ENCODE measurements around the gene IVNS1ABP.
"Not testable (repeated sequence)": the region's sequence is repeated elsewhere in the genome, so short reads cannot be mapped to it uniquely, and the experiment has no call there.

The IVNS1ABP gene

DNA sequence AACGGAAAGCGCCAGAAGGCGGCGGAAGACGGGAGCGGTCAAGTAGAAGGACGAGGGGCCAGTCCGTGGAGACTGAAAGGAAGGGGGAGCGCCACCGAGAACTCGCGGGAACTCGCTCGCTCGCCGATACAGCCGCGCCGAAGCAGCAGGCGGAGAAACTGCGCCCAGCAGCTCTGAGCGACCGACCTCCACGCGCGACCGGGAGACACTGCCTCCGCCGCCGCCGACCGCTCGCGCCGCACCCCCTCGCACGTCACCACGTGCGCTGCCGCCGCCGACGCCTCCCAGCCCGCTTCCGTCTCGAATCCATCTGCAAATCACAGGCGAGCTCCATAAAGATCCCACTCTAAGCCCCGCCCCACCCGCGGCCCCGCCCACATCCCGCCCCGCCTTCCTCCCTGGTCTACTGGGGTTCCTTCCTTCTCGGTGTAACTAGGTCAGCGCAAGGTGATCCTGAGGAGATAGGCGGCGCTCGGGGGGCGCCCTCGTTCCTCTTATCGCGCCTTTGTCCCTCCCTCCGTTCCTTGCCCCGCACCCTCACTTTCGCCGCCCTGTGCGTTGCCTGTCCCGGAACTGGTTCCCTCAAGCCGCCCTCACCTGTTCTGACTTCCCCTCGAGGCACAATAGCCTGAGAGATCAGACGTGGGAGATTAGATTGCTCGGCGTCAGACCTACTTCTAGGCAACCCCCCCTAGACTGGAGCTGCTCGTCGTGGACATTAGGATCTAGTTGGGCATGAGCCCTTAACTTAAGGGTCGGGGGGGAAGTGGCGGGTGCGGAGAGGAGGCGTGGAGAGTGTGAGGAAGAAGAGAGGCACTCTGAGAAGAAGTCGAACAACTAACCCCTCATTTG lies at the start of gene IVNS1ABP:
Gene IVNS1ABP, minus strand, starts transcription at position 210 of the 852 bp plus-strand sequence. CDS start 7,750 bp downstream, outside the sequence.
- DNase-seq (ENCODE audit: low read depth in 2 of 2), result peak; percentile 92 to 95

DNA sequence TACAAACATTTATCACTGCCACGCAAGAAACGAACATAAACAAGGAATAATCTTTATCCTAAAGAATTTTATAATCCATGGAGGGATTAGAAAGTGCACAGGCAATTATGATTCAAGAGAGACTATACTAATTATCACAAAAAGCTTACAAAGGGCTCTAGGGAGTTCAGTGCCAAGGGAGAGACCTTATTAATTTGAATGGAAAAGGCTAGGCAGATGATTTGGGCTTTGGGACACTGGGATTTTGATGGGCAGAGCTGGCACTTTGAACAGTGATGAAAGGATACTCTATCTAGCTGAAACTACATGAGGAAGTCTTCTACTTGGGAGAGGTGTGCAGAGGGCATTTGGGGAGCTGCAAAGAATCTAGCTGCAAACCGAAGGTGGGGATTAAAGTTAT lies 48.9 kb upstream of the IVNS1ABP start:
- DNase-seq (ENCODE audit: low read depth in 2 of 2), result no peak

DNA sequence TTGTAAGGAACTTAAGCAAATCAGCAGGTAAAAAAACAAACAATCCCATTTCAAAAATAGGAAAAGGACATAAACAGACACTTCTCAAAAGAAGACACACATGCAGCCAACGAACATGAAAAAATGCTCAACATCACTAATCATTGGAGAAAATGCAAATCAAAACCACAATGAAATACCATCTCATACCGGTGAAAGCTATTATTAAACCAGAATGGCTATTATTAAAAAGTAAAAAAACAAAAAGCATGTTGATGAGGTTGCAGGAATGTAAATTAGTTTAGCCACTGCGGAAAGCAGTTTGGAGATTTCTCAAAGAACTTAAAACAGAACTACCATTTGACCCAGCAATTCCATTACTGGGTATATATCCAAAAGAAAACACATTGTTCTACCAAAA lies 47.5 kb upstream of the IVNS1ABP start:
- not testable (repeated sequence) for DNase-seq (ENCODE audit: low read depth in 2 of 2)

DNA sequence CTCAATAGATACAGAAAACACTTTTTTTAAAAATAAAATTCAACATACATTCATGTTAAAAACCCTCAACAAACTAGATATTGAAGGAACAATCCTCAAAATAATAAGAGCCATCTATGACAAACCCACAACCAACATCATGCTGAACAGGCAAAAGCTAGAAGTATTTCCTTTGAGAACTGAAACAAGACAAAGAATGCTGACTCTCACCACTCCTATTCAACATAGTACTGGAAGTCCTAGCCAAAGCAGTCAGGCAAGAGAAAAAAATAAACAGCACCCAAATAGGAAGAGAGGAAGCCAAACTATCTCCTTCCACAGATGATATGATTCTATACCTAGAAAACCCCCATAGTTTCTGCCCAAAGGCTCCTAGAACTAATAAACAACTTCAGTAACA lies 46.2 kb upstream of the IVNS1ABP start:
- no peak for DNase-seq (ENCODE audit: low read depth in 2 of 2)

DNA sequence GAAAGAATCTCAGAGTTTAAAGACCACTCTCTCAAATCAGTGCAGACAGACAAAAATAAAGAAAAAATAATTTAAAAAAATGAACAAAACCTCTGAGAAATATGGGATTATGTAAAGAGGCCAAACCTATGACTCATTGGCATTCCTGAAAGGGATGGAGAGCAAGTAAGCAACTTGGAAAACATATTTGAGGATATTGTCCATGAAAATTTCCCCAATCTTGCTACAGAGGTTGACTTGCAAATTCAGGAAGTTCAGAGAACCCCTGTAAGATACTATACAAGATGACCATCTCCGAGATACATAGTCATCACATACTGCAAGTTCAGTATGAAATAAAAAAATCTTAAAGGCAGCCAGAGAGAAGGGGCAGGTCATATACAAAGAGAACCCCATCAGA lies 43.7 kb upstream of the IVNS1ABP start:
- no peak for DNase-seq (ENCODE audit: low read depth in 2 of 2)

DNA sequence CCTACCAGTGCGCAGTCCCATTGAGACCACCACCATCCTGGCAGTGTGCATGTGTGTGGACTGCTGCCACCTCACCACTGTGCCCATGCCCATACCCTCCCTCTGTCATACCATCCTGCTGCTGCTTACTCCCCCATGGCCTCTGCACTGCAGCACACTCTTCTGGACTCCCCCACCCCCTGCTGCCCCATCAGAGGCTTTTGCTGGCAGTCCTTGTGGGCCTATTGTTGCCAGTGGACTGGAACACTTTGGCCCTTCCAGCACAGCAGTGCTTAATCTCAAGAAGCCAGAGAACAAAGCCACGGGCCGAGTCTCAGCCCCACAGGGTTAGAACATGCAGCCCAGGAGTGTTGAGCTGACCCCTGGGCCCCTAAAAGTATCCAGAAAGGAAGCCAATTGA lies 41.9 kb upstream of the IVNS1ABP start:
- no peak for DNase-seq (ENCODE audit: low read depth in 2 of 2)

DNA sequence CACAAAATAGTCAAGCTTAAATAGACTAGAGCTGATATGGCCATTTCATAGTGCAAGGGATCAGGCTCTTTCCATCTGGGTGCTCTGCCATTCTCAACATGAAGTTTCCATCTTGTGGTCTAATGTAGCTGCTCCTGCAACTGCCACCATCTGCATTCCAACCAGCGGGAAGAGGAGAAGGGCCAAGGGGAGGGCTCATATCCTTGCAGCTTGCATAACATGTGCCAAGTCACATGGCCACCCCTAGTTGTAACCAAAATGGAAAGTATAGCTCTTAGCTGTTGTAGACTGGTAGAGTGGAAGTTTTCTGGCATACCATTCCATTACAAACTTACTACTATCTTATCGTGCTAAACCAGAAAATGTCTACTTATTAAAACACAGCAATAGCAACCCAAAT lies 38.9 kb upstream of the IVNS1ABP start:
- DNase-seq (ENCODE audit: low read depth in 2 of 2), result no peak

DNA sequence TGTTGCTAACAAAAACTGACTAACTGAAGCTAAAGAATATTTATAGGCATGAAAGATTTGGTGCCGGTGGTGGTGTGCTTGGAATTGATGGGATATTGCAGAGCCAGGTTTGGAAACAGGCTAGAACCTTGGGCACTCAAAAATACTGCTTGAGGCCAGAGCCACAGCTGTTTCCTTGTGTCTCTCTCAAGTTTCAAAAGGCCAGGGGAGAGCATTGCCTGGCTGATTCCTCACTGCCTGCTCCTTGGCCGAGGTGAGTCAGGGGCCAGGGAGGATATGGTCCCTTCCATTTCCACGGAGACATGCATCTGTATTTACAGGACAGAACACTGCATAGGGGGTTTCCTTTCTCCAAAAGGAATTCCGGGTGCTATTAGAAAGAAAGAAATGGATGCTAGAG lies 36.1 kb upstream of the IVNS1ABP start:
- DNase-seq (ENCODE audit: low read depth in 2 of 2), result no peak

DNA sequence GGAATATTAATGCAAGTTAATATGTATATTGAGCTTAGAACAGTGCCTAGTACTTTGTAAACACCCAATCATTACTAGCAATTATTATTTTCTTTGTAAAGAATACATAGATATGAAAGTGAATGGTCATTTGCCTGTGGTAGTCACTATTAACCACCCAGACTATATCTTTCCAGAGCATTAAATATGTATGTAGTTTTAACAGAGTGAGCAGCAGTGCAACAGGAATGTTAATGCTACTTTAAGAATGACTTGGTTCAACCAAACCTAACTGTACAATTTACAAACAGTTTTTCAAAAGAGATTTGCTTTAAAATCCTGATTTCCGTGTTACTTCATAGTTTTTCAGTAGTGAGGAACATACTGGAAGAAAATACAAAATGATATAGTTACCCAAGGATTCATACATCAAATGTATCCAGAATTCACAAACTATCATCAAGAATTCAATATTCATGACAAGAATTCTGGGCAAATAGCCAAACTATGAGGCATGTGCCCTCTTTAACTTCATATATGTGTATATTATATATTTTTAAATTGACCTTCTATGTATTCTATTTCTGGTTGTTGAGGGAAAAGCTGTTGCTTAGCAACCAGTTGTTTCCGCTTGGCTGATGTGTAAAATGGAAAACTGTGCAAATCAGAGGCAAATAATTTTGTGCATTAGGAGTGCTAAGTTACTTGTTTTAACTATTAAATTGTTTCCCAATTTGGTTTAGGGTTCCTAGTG lies 34.9 kb upstream of the IVNS1ABP start:
- DNase-seq (ENCODE audit: low read depth in 2 of 2), result no peak

DNA sequence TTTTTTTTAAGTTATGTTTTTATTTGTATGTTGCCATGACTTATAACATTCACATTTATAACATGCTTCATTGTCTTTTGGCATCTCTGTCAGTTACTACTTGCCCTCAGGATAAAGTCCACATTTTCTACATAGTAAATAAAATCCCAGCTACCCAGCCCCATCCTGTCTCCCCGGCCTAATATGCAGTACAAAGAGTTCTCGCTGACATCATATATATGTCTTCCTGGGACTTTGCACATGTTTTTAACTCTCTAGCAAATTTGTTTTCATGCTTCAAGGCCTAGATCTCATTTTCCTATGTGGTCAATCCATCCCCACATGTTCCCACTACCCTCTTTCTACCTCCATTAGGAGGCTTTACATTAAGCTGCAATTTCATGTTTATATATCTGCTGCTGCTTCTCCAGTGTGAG lies 33.0 kb upstream of the IVNS1ABP start:
- no peak for DNase-seq (ENCODE audit: low read depth in 2 of 2)

DNA sequence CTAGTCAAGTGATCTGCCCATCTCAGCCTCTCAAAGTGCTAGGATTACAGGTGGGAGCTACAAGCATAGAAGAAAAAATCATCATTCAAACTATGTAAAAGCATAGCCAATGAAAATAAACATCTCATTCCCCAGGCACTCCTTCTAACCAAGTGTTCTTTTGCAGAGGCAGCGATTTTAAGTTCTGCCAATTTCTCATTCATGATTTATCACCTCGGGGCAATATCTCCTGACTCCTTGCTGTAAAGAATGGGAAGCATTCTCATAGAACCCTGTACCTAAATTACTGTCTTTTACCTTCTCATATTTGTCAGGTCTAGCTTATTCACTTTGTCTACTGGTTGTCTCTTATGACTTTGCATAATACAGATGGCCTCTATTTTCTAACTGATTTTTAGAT lies 32.5 kb upstream of the IVNS1ABP start:
- DNase-seq (ENCODE audit: low read depth in 2 of 2), result no peak

DNA sequence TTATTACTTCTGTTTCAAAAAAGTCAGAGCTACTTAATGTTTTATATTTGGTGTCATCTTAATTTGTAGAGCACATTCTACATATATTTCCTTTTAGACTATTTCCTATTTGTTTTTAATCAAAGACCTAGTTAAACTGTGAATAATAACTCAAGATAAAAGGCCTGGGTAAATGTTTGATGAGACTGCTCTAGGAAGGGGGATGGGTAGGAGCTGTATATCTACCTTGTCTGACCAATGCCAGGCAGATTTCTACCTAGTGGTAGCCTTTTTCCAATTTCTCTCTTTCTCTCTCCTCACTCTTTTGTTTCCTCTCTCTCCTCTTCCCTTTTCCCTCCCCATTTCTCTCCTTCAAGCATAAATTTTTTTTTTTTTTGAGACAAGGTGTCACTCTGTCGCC lies 31.9 kb upstream of the IVNS1ABP start:
- no peak for DNase-seq (ENCODE audit: low read depth in 2 of 2)

DNA sequence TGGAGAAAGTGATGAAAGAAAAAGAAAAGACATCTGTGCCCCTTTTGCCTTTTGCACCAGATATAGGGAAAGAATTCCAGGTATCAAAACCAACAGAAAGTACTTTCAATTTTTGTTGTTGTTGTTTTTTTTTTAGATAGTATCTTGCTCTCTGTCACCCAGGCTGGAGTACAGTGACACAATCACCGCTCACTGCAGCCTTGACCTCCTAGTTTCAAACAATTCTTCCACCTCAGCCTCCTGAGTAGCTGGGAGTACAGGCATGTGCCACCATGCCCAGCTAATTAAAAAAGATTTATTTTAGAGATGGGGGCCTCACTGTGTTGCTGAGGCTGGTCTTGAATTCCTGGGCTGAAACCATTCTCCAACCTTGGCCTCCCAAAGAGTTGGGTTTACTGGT lies 31.3 kb upstream of the IVNS1ABP start:
- no peak for DNase-seq (ENCODE audit: low read depth in 2 of 2)

DNA sequence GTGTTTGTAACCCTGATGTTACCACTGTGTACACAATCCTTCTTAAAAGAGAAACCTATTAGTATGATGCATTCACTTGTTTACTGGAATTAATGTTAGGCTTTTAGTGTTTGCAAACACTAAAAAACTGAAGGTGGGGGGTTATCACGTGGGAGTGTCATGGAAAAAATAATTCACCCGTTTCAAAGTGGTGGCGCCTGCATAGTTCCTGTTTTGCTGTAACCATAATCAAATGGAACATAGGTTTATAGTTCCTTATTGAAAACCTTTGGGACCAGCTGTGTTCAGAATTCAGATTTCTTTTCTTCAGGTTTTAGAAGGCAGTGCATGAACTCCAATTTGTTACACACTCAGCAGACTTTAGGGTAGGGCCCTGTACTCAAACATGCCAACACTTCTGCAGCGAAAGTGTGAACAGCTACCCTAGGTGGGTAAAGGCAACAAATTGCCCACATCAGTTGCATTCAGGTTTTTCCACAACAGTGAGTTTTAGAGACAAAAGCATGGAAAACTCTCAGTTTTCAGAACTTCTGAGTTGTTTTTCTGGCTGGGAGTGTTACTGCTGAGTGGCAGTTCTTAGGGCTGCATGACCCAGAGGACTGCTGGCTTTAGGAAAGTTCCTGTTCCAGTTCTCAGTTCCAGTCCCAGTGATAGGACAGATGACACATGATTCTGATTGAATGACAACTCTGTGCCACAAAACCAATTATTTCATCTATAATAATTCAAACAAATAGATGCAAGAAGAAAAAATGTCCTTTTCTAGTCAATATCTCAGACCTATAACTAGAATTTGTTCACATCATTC lies 29.1 kb upstream of the IVNS1ABP start:
- no peak for DNase-seq (ENCODE audit: low read depth in 2 of 2)

DNA sequence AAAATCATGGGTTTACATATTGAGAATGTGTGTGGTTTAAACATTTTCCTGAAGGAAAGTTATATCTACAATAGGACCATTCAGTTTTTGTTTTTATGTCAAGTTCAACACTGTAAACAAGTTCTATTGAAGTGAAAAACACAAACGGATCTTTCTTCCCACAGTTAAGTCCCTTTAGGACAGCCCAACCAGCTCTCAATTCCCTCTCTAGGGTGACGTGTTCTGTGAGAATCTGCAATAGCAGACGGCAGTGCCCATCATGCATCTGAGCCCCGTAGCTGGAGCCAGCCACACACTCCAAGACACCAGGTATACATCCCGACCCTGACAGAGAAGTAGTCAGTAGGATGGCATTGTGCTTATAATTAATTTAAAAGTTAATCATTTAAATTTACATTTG lies 26.3 kb upstream of the IVNS1ABP start:
- DNase-seq (ENCODE audit: low read depth in 2 of 2), result no peak

DNA sequence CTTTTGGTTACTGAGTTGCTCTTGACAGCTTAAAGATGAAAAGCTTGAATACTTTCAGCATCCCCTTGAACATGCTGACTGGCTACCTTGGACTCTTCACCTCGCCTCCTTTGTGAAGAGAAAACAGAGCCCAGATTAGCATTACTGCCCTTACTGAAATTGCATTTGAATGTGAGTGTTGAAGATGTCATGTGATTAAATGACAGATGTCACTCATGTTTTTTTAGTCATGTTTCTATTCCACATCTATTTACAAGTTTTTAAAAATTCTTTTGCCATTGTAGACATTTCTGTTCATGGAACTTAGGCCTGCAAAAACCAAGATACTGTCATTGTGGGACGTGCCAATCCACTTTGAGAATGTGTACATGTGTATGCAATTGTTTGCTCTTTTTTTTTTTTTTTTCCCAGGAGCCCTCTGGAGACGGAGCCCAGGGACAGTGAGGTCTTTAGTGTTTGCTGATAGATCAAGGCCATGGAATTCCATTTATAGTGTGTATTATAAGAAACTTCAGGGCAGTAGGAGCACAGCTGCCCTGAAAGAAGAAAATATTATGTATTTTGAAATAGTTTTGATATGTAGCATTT lies 25.7 kb upstream of the IVNS1ABP start:
- no peak for DNase-seq (ENCODE audit: low read depth in 2 of 2)

DNA sequence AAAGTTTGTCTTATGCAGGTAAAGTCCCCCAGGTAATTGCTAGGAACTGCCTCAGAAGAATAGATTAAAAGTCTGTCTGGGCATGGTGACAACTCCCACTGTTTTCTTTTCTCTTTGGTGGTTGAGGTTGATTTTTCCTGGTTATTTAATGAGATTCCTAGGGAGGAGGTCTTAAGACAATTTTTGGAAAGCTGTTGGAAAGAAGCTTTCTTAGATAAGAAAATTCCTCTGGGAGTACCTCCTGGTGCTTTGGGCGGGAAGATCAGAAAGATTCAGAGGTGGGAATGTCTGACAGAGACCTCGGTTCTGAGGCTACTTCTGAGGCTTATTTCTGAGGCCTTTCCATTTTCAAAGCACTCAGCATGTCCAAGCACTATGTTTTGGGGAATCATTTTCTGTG lies 25.0 kb upstream of the IVNS1ABP start:
- no peak for DNase-seq (ENCODE audit: low read depth in 2 of 2)

DNA sequence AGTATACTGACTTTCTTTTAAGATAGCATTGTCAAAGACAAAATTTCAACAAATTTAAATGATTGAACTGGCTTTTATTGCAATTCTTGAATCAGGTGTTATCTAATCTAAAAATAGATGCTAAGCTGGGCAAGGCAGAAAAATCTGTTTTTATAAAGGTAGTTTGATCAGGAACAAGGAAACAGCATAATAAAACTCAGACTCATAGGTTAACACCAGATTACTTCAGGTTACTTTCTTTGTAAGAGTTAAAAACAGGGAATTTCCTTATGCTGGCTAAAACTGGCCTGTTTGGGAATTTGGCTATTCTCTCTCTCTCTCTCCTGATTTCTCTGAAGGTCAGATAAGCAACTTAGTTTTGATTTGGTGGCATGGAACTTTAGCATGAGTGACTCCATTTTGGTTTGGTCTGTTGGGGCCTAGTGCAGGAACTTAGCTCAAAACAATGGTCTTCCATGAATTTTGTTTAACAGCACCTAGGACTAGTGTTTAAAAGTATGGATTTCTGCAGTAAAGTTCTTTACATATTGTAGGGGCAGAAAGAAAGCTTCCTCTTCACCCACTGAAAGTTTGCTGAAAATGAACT lies 24.2 kb upstream of the IVNS1ABP start:
- no peak for DNase-seq (ENCODE audit: low read depth in 2 of 2)

DNA sequence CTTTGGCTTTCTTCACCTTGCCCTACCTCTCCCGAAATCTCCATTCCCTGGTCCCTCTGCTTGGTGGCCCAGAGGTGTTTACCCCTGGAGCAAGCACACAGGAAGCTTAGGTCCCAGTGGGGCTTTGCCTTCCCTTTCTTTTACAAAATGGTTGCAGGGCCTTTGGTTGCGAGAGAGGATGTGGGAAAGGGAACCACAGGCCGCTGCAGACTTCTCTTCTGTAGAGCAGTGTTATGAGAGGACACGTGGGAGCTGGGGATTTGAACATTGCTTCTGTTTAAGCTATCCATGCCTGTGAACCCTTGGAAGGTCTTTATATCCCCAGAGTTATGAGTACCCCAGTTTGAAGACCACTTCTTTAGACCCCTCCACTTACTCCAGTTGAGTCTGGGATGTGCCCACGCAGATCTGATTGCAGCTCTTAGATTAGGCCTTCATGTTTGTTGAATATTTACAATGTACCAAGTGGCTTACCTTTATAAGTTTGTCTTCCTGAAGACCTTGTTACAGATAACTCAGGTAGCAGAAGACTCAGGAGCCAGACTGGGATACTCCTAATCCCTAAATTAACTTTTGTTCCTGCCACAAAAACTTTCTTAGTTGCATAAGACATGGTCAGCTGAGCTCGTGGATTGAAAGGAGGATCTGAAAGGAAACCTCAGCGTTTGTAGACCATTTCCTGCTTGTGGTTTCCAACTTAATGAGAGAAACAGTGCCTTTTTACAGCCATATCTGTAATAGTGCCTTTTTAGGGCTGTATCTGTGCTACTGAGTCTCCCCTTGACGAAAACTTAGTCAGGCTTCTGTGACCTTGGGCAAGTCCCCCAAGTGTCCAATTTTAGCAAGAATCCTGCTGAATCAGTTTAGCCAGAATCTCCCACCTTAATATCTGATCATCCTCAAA lies 21.9 kb upstream of the IVNS1ABP start:
- DNase-seq (ENCODE audit: low read depth in 2 of 2), result no peak

DNA sequence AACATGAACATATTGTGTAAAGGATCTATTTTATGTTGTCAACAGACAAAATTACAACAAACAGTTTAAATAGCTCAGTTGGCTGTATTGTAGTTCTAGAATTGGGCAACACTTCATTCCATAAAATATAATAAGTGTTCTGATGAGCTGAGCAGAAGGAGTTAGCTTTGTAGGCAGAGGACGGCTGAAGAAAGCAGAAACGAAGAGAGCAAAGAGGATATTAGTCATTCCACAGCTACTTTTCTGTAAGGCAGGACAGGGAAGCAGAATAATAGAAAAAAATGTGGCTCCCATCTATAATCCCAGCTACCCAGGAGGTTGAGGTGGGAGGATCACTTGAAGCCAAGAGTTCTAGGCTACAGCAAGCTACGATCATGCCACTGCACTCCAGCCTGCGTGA lies 20.2 kb upstream of the IVNS1ABP start:
- no peak for DNase-seq (ENCODE audit: low read depth in 2 of 2)

DNA sequence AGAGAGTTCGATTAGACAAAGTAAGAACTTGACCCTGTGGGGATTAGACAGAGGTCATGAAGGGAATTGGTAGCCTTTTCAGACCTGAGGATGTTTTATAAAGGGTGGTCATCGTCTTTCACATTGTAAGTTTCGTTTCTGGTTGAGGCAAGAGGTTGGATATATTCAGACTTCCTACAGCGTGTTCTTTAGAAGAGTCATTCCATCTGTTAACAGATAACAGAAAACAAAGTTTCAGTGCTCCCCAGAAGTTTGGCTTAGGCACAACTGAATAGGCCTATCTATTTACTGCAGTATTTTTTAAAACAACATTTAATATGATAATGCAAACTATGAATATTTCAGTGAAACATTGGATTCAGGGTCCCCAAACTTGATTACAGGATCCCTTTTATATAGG lies 17.1 kb upstream of the IVNS1ABP start:
- DNase-seq (ENCODE audit: low read depth in 2 of 2), result no peak

Measured in stimulated activated CD8-positive, alpha-beta memory T cell treated with anti-CD3 and anti-CD28 coated beads, Interleukin-7, amount 100 ng/mL, for 4 hours (primary cell).